ENCODE measurements around the gene TDRD1.
A peak's percentile ranks its signal among the peaks of the same experiment; 100 is the strongest.

TDRD1 gene

DNA sequence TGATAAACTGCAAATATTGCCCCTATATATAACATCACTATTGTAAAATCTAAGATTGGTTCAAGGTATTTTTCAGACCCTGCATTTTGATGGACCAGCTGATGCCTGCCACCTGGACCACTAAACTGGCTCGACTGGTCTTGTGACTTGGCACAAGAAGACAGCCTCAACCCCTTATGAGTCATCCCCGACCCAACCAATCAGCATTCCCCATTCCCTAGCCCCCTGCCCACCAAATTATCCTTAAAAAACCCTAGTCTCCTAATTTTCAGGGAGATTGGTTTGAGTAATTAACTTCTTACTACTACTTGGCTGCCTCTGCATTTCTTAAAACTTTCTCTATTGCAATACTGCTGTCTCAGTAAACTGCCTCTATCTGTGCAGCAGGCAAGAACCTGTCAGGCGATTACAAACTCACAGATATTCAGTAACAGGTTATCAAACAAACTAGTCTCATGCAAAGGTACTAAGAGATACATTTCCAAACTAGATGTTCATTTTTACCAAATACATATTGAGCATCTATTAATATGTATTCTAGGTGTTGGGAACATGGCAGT, 10.6 kb upstream of the TDRD1 start:
- H3K4me3 ChIP-seq (ENCODE audit: low read depth, low read length), result no peak overlapping the region
- TF ChIP-seq, protein P1, sequence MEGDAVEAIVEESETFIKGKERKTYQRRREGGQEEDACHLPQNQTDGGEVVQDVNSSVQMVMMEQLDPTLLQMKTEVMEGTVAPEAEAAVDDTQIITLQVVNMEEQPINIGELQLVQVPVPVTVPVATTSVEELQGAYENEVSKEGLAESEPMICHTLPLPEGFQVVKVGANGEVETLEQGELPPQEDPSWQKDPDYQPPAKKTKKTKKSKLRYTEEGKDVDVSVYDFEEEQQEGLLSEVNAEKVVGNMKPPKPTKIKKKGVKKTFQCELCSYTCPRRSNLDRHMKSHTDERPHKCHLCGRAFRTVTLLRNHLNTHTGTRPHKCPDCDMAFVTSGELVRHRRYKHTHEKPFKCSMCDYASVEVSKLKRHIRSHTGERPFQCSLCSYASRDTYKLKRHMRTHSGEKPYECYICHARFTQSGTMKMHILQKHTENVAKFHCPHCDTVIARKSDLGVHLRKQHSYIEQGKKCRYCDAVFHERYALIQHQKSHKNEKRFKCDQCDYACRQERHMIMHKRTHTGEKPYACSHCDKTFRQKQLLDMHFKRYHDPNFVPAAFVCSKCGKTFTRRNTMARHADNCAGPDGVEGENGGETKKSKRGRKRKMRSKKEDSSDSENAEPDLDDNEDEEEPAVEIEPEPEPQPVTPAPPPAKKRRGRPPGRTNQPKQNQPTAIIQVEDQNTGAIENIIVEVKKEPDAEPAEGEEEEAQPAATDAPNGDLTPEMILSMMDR (IDR thresholded peaks at IDR 0.05; ENCODE audit: borderline replicate concordance, insufficient read depth, low read depth, low read length), result no peak

DNA sequence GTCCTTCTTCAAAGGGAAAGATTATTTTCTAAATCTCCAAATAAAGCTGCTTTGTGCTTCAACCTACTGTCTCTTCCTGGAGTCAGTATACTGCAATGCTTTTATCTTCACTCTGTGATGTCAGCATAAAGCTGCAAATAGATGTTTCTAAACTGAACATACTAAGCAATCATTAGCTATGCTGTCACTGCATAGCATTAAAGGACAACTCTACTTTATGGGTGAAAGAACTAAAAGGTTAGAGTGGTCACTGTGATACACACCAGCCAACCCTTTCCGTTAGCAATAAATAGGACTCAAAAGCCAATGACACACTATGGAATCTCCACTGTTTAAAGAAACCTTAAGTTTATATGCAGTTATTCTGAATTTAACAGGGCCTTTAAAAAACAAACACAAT, 6.9 kb upstream of the TDRD1 start:
- H3K4me3 ChIP-seq (ENCODE audit: low read depth, low read length), result no peak overlapping the region
- TF ChIP-seq, protein P1 (IDR thresholded peaks at IDR 0.05; ENCODE audit: borderline replicate concordance, insufficient read depth, low read depth, low read length), result no peak

DNA sequence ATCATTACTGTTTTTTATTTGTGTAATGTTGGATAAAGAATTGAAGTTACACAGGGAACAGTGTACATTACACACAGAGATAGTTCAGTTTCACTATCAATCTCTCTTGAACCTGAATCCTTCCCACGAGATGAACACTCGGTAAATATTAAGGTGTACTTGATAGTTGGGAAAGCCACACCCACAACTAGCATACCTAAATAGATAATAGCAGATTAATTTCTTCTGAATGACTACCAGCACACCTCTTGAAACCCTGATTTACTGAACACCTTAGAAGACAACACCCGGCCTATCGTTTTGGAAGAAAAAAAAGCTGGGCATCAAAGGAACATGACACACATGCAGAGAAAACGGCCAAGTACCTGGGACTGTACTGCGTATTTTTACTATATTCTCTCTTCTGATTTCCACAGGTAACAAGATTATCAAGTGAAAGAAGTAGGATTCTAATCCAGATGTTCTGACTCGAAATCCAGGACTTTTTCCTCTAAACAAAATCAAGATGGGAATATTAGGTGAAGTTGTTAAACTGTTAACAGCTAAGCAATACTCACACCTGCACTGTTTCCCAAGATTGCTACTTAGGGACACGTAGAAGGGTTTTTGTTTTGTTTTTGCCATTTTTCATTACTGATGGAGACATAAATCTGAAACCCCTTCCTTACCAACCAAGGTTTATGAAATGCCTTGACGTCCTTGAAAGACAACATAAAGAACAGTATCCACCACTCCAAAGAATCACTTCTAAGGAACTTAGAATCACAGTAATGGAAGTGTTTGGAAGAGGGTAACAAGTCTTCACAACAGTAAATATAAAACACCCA, 6.2 kb upstream of the TDRD1 start:
- TF ChIP-seq, protein P1 (IDR thresholded peaks at IDR 0.05; ENCODE audit: borderline replicate concordance, insufficient read depth, low read depth, low read length), result no peak

DNA sequence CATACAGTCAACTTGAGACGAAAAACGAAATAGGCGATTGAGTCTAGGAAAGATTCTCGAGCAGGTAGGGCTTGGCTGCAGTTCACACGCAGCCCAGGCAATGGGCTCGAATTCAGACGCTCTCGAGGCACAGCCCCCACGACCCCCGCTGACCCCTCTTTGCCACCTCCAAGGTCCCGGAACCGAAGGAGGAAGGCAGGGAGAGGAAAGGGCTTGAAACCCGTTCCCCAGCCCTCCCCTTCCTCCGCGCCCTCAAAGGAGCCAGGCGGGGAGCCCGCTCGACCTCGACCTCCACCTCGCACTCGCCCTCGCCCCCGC, 5.6 kb upstream of the TDRD1 start:
- TF ChIP-seq, protein P1 (IDR thresholded peaks at IDR 0.05; ENCODE audit: borderline replicate concordance, insufficient read depth, low read depth, low read length), result no peak
- H3K4me3 ChIP-seq (ENCODE audit: low read depth, low read length), result peak overlapping the region; percentile 84

More for the DNA sequence above, 6.2 kb upstream of the TDRD1 start:
- H3K4me3 ChIP-seq (ENCODE audit: low read depth, low read length), result peak overlapping the region; percentile 84

DNA sequence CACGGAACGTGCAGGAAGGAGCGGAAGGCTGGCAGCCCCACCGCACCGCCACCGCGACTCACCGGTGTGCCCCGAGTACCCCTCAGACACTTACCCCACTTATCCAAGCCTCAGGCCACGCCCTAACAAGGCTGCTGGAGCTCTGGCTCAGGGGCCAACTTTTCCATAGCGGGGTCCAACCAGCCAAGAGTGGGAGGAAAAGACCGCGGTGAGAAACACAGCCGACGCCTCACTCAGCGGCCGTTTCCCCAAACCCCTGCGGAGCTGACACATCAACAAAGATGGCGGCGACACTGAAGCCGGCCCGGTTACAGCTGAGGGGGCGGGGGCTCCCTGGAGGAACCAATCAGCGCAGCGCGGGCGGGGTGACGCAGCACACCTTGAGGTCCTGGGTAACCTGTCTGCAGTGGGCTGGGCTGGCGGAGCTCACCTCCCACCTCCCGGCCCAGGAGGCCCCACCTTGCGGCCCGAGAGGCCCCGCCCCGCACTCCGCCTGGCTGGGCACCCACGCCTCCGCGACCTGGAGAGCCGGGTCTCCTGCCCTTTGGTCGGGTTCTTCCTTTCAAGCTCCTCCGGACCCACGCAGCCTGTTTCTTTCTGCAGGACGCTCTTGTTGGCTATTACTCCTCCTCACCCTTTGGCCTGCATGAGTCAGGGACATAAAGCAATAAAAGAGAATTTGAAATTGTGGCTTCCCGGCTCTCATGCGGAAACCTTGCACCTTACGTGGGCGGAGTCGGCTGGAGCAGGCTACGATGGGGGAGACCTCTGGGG, 5.0 kb upstream of the TDRD1 start, which contains the start of gene CCDC186:
TSS of gene CCDC186 (minus strand) at position 283 of the 774 bp plus-strand sequence. CDS start 10,935 bp downstream, outside the sequence.
- peak within 1 kb of the TSS; percentile 84 for H3K4me3 ChIP-seq (ENCODE audit: low read depth, low read length)
- TF ChIP-seq, protein P1 (IDR thresholded peaks at IDR 0.05; ENCODE audit: borderline replicate concordance, insufficient read depth, low read depth, low read length), result no peak

DNA sequence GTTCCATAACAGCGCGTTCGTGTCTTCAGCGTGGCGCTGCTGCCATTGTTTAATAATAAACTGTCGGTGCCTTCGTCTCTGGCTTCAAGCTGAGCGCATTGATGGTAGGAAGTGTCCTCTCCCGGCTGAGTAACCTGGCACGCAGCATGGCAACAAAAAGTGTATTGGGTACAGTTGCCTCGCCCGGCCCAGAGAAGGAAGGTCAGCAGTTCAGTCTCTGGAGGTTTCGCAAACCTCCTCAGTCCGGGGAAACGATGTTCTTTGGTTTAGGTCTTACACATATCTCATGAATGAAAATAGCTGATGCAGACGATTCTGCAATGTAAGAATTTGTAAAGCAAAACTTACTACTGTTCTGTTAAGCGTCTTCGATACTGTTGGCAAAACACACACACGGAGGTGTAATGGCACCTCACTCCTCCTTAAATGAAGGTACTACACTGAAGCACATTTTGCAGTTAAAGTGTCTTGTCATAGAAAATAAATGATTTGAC, 4.4 kb upstream of the TDRD1 start:
- TF ChIP-seq, protein P1 (IDR thresholded peaks at IDR 0.05; ENCODE audit: borderline replicate concordance, insufficient read depth, low read depth, low read length), result no peak

More for the DNA sequence above, 4.4 kb upstream of the TDRD1 start:
- H3K4me3 ChIP-seq (ENCODE audit: low read depth, low read length), result peak overlapping the region; percentile 84

Data from GM12875 (cell line).